Smooth muscle cell (in vitro differentiated cells): Measurements from ENCODE around the gene EIF3I. TPM values are rescaled to one million over a fixed set of nuclear protein-coding genes. Genes with fewer than 3 reads are reported as not detected.
A peak's percentile ranks its signal among the peaks of the same experiment; 100 is the strongest.

Experiments
- DNase-seq: peaks from one replicate; lab custom pipeline; 2025; ENCODE audit not compliant: unreplicated experiment; lab: John Stamatoyannopoulos, UW
- H2AFZ ChIP-seq: fragments of 200-600 bp; sonication (generic); 2 replicates; pipeline ENCODE4 v1.6.0; 2016; ENCODE audit warnings: antibody characterized with exemption, low read depth, mild to moderate bottlenecking
- H3F3A ChIP-seq: fragments of 200-600 bp; sonication (generic); 2 replicates; pipeline ENCODE4 v1.6.0; 2017; ENCODE audit warnings: antibody characterized with exemption, low read depth
- H3K27ac ChIP-seq: fragments of 200-600 bp; sonication (generic); 2 replicates; pipeline ENCODE4 v1.5.1; 2016; ENCODE audit warnings: low read depth, mild to moderate bottlenecking
- H3K27me3 ChIP-seq: fragments of 200-600 bp; sonication (generic); 2 replicates; pipeline ENCODE4 v1.6.1; 2016; ENCODE audit warnings: low read depth, mild to moderate bottlenecking
- H3K36me3 ChIP-seq: fragments of 200-600 bp; sonication (generic); 2 replicates; pipeline ENCODE4 v1.5.1; 2016; ENCODE audit warnings: low read depth
- H3K4me1 ChIP-seq: fragments of 200-600 bp; sonication (generic); 2 replicates; pipeline ENCODE4 v1.5.1; 2016; ENCODE audit warnings: low read depth
- H3K4me2 ChIP-seq: fragments of 200-600 bp; sonication (generic); 2 replicates; pipeline ENCODE4 v1.6.0; 2016; ENCODE audit warnings: mild to moderate bottlenecking
- H3K4me3 ChIP-seq: fragments of 200-600 bp; sonication (generic); 2 replicates; pipeline ENCODE4 v1.5.1; 2016; ENCODE audit warnings: mild to moderate bottlenecking
- H3K79me2 ChIP-seq: fragments of 200-600 bp; sonication (generic); 2 replicates; pipeline ENCODE4 v1.6.0; 2016; ENCODE audit warnings: low read depth, mild to moderate bottlenecking
- H3K9ac ChIP-seq: fragments of 200-600 bp; sonication (generic); 2 replicates; pipeline ENCODE4 v1.6.0; 2016; ENCODE audit warnings: low read depth
- H3K9me3 ChIP-seq: fragments of 200-600 bp; sonication (generic); replicated peaks from 2 replicates; pipeline ENCODE4 v1.5.1; 2016; ENCODE audit warnings: low read depth
- H4K20me1 ChIP-seq: fragments of 200-600 bp; sonication (generic); 2 replicates; pipeline ENCODE4 v1.6.0; 2016; ENCODE audit warnings: low read depth
- CTCF ChIP-seq: fragments of 200-600 bp; sonication (generic); IDR thresholded peaks from 2 replicates; pipeline ENCODE4 v1.5.1; 2017; ENCODE audit warnings: borderline replicate concordance, mild to moderate bottlenecking, antibody characterized with exemption; ENCODE audit not compliant: insufficient read depth, poor library complexity, severe bottlenecking
- WGBS: methylation state at CpG from one replicate; pipeline ENCODE4 v1.1.7; 2016; ENCODE audit warnings: low lambda C conversion rate; 5-methylcytosine and 5-hydroxymethylcytosine counted together
- polyA plus RNA-seq: library from polyadenylated mRNA; unstranded; fragments of >200 nt; fragmentation: Nextera tagmentation; extraction: Ambion mirVana; gene quantifications from 2 replicates; pipeline ENCODE4 v1.2.1, GENCODE V29; 2016
- total RNA-seq: library from RNA; depleted of rRNA; stranded (reverse); fragments of >200 nt; gene quantifications from 2 replicates; pipeline ENCODE4 v1.2.3, GENCODE V29; 2014

The EIF3I gene
- total and polyA plus RNA-seq, 2 experiments from 2014 or later, result 240 to 250 TPM

- WGBS, result 94% methylated on average over 8 of the region's 8 CpGs
- peaks cover 15% of the 10 kb centered on the region for H3F3A ChIP-seq
- no peak for DNase-seq
Observed at GRCh38 chr1:32232558-32233304, 10.5 kb downstream of the EIF3I start.

GRCh38 chr1:32234792-32235191 lies 12.6 kb downstream of the EIF3I start:
- H3K27ac ChIP-seq, result peak overlapping the region; percentile 99
- no peak for DNase-seq
- no peak overlapping the region for H3K4me2 ChIP-seq
- H3K36me3 ChIP-seq, result no peaks in the 10 kb centered on the region
- H2AFZ ChIP-seq, result no peak overlapping the region
- no peak overlapping the region for H3K9ac ChIP-seq
- H3K9me3 ChIP-seq, result no peaks in the 10 kb centered on the region
- peaks cover 7% of the 10 kb centered on the region for H3K4me1 ChIP-seq
- H3K4me3 ChIP-seq, result no peak overlapping the region
- H3K79me2 ChIP-seq, result no peaks in the 10 kb centered on the region
- no peak for TF ChIP-seq CTCF
- H3F3A ChIP-seq, result peaks cover 21% of the 10 kb centered on the region
- 92% methylated on average over 7 of the region's 7 CpGs for WGBS
- H3K27me3 ChIP-seq, result no peaks in the 10 kb centered on the region
- H4K20me1 ChIP-seq, result no peaks in the 10 kb centered on the region

More at GRCh38 chr1:32232558-32233304, 10.5 kb downstream of the EIF3I start:
- no peak overlapping the region for H3K4me2 ChIP-seq
- no peaks in the 10 kb centered on the region for H3K79me2 ChIP-seq
- H3K27me3 ChIP-seq, result no peaks in the 10 kb centered on the region
- no peaks in the 10 kb centered on the region for H3K4me1 ChIP-seq
- no peaks in the 10 kb centered on the region for H3K9me3 ChIP-seq
- no peak overlapping the region for H2AFZ ChIP-seq
- TF ChIP-seq CTCF, result no peak
- no peak overlapping the region for H3K27ac ChIP-seq
- H3K9ac ChIP-seq, result no peak overlapping the region
- H4K20me1 ChIP-seq, result no peaks in the 10 kb centered on the region
- H3K36me3 ChIP-seq, result peaks cover 7% of the 10 kb centered on the region
- H3K4me3 ChIP-seq, result no peak overlapping the region

GRCh38 chr1:32239337-32239736 lies 17.1 kb downstream of the EIF3I start:
- H2AFZ ChIP-seq, result no peak overlapping the region

More at GRCh38 chr1:32239337-32239736, 17.1 kb downstream of the EIF3I start:
- WGBS, result 72% methylated on average over 4 of the region's 4 CpGs
- no peak overlapping the region for H3K9ac ChIP-seq
- H3K4me2 ChIP-seq, result no peak overlapping the region
- no peaks in the 10 kb centered on the region for H3K79me2 ChIP-seq
- peak overlapping the region; percentile 65 for H3K4me3 ChIP-seq
- TF ChIP-seq CTCF, result no peak
- no peaks in the 10 kb centered on the region for H3K27me3 ChIP-seq
- no peak for DNase-seq
- no peaks in the 10 kb centered on the region for H4K20me1 ChIP-seq
- no peaks in the 10 kb centered on the region for H3K9me3 ChIP-seq
- peak overlapping the region; percentile 46 for H3K27ac ChIP-seq
- H3F3A ChIP-seq, result peaks cover 26% of the 10 kb centered on the region
- H3K36me3 ChIP-seq, result no peaks in the 10 kb centered on the region
- H3K4me1 ChIP-seq, result peaks cover 19% of the 10 kb centered on the region
